Measurements from ENCODE around the gene RHNO1.

Gene RHNO1

GRCh38 chr12:2893007-2893406 lies 16.0 kb downstream of the RHNO1 start:
- no peak for FAIRE-seq
- DNase-seq (ENCODE audit: insufficient read length, low spot score) = no peak
- no peak for TF ChIP-seq PAX5 (IDR thresholded peaks at IDR 0.05; ENCODE audit: insufficient read depth, low read length, severe bottlenecking)
- TF ChIP-seq SPI1 (IDR thresholded peaks at IDR 0.05; ENCODE audit: low read depth, low read length) = no peak
- TF ChIP-seq POU2F2 (IDR thresholded peaks at IDR 0.05; ENCODE audit: low read depth, low read length) = no peak
- no peak for TF ChIP-seq POLR2AphosphoS5 (IDR thresholded peaks at IDR 0.05; ENCODE audit: low read depth, low read length)
- no peak for TF ChIP-seq POLR2A (IDR thresholded peaks at IDR 0.05; ENCODE audit: low read depth, low read length)
- TF ChIP-seq TAF1 (IDR thresholded peaks at IDR 0.05; ENCODE audit: low read depth, low read length) = no peak

DNA sequence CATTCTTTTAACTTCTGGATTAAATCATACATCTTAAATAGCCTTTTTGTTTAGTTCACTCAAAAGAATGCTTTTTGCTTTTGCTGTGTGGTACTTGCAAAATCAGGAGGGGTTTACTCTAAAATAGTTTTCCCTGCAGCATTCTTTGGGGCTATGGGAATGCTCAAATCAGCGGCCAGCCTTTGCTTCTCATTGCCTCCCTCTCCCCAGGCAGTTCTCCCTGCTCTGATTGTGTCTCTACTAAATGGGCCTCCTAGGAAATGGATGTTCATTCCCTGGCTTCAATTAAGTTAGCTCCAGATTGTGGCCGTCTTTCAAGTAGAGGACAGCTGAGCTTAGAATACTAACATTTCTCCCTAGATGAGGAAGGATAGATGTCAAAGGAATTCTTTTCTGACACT lies 18.0 kb downstream of the RHNO1 start:
- DNase-seq (ENCODE audit: insufficient read length, low spot score) (no peak), FAIRE-seq (no peak)
- no peak for TF ChIP-seq POLR2A (IDR thresholded peaks at IDR 0.05; ENCODE audit: low read depth, low read length)
- no peak for TF ChIP-seq PAX5 (IDR thresholded peaks at IDR 0.05; ENCODE audit: insufficient read depth, low read length, severe bottlenecking)
- TF ChIP-seq SPI1 (IDR thresholded peaks at IDR 0.05; ENCODE audit: low read depth, low read length) = no peak
- TF ChIP-seq TAF1 (IDR thresholded peaks at IDR 0.05; ENCODE audit: low read depth, low read length) = no peak
- TF ChIP-seq POLR2AphosphoS5 (IDR thresholded peaks at IDR 0.05; ENCODE audit: low read depth, low read length) = no peak
- no peak for TF ChIP-seq POU2F2 (IDR thresholded peaks at IDR 0.05; ENCODE audit: low read depth, low read length)

DNA sequence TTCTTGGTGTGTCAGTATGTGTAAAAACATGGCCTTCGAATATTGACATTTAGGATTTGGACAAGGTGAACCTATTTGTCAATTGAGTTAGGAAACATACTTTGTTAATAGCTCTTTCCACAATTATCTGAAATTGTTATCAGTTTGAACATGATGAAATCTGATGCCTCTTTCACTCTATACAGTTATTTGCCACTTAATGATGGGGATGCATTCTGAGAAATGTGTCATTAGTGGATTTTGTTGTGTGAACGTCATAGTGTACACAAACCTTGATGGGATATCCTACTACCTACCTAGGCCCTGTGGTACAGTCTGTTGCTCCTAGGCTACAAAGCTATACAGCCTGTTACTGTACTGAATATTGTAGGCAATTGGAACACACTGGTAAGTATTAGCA lies 18.5 kb downstream of the RHNO1 start:
- FAIRE-seq (peak; percentile 20), DNase-seq (ENCODE audit: insufficient read length, low spot score) (no peak)
- no peak for TF ChIP-seq POLR2AphosphoS5 (IDR thresholded peaks at IDR 0.05; ENCODE audit: low read depth, low read length)
- TF ChIP-seq PAX5 (IDR thresholded peaks at IDR 0.05; ENCODE audit: insufficient read depth, low read length, severe bottlenecking) = no peak
- TF ChIP-seq TAF1 (IDR thresholded peaks at IDR 0.05; ENCODE audit: low read depth, low read length) = no peak
- no peak for TF ChIP-seq POU2F2 (IDR thresholded peaks at IDR 0.05; ENCODE audit: low read depth, low read length)
- TF ChIP-seq SPI1 (IDR thresholded peaks at IDR 0.05; ENCODE audit: low read depth, low read length) = no peak
- no peak for TF ChIP-seq POLR2A (IDR thresholded peaks at IDR 0.05; ENCODE audit: low read depth, low read length)

DNA sequence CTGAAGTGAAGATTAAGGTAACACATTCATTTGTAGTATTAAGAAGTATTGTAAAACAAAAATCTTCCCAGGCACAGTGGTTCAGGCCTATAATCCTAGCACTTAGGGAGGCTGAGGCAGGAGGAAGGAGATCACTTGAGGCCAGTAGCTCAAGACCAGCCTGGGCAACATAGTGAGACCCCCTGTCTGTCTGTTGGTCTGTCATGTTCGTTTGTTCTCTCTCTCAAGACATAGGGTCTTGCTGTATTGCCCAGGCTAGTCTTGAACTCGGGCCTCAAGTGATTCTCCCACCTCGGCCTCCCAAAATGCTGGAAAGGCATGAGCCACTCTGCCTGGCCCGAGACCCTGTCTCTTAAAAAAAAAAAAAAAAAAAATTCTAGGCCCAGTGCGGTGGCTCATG lies 20.4 kb downstream of the RHNO1 start:
- FAIRE-seq (no peak), DNase-seq (ENCODE audit: insufficient read length, low spot score) (no peak)
- TF ChIP-seq PAX5 (IDR thresholded peaks at IDR 0.05; ENCODE audit: insufficient read depth, low read length, severe bottlenecking) = no peak
- no peak for TF ChIP-seq POU2F2 (IDR thresholded peaks at IDR 0.05; ENCODE audit: low read depth, low read length)
- TF ChIP-seq POLR2AphosphoS5 (IDR thresholded peaks at IDR 0.05; ENCODE audit: low read depth, low read length) = no peak
- TF ChIP-seq TAF1 (IDR thresholded peaks at IDR 0.05; ENCODE audit: low read depth, low read length) = no peak
- TF ChIP-seq SPI1 (IDR thresholded peaks at IDR 0.05; ENCODE audit: low read depth, low read length) = no peak
- no peak for TF ChIP-seq POLR2A (IDR thresholded peaks at IDR 0.05; ENCODE audit: low read depth, low read length)

GRCh38 chr12:2900642-2901041 lies 23.6 kb downstream of the RHNO1 start:
- no peak for TF ChIP-seq POLR2A (IDR thresholded peaks at IDR 0.05; ENCODE audit: low read depth, low read length)
- TF ChIP-seq POU2F2 (IDR thresholded peaks at IDR 0.05; ENCODE audit: low read depth, low read length) = no peak
- no peak for TF ChIP-seq POLR2AphosphoS5 (IDR thresholded peaks at IDR 0.05; ENCODE audit: low read depth, low read length)
- TF ChIP-seq PAX5 (IDR thresholded peaks at IDR 0.05; ENCODE audit: insufficient read depth, low read length, severe bottlenecking) = no peak
- TF ChIP-seq TAF1 (IDR thresholded peaks at IDR 0.05; ENCODE audit: low read depth, low read length) = no peak
- TF ChIP-seq SPI1 (IDR thresholded peaks at IDR 0.05; ENCODE audit: low read depth, low read length) = no peak
- DNase-seq (ENCODE audit: insufficient read length, low spot score) (no peak), FAIRE-seq (no peak)

DNA sequence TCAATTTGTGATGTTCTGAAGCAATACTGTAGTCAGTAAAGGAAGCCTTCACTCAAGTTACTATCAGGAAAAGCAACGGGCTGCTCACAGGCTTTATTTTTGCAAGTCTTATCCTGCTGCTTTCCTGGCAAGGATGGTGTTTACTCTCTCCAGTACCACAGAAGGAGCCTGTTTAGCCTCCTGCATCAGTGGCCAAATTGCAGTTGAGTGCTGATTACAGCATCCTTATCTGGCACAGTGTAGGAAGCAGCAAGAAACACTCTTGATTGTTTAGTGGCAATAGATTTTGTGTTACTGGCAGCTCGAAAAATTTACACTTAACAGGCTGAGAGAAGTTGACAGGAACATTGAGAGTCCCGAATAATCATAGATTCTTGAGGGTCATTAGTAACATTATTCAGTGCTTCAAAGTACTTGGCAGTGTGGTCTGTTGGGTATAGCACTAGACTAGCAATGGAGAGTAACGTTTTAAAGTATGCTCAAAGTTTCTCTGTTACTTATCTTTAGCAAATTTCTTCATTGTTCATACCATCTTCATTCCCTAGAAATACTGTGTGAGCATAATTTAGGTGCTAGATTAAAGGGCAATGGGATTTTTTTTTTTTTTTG lies 25.4 kb downstream of the RHNO1 start:
- no peak for DNase-seq (ENCODE audit: insufficient read length, low spot score)
- FAIRE-seq = no peak
- TF ChIP-seq PAX5 (IDR thresholded peaks at IDR 0.05; ENCODE audit: insufficient read depth, low read length, severe bottlenecking) (no peak), POU2F2 (IDR thresholded peaks at IDR 0.05; ENCODE audit: low read depth, low read length) (no peak), SPI1 (IDR thresholded peaks at IDR 0.05; ENCODE audit: low read depth, low read length) (no peak), TAF1 (IDR thresholded peaks at IDR 0.05; ENCODE audit: low read depth, low read length) (no peak), POLR2A (IDR thresholded peaks at IDR 0.05; ENCODE audit: low read depth, low read length) (no peak), POLR2AphosphoS5 (IDR thresholded peaks at IDR 0.05; ENCODE audit: low read depth, low read length) (no peak)

- no peak for DNase-seq (ENCODE audit: insufficient read length, low spot score)
- peak; percentile 13 for FAIRE-seq
- TF ChIP-seq POU2F2 (IDR thresholded peaks at IDR 0.05; ENCODE audit: low read depth, low read length) (no peak), TAF1 (IDR thresholded peaks at IDR 0.05; ENCODE audit: low read depth, low read length) (no peak), POLR2A (IDR thresholded peaks at IDR 0.05; ENCODE audit: low read depth, low read length) (no peak), POLR2AphosphoS5 (IDR thresholded peaks at IDR 0.05; ENCODE audit: low read depth, low read length) (no peak), PAX5 (IDR thresholded peaks at IDR 0.05; ENCODE audit: insufficient read depth, low read length, severe bottlenecking) (no peak)
Measured at GRCh38 chr12:2904260-2904659, 27.2 kb downstream of the RHNO1 start.

- TF ChIP-seq PAX5 (IDR thresholded peaks at IDR 0.05; ENCODE audit: insufficient read depth, low read length, severe bottlenecking) = no peak
- TF ChIP-seq TAF1 (IDR thresholded peaks at IDR 0.05; ENCODE audit: low read depth, low read length) = no peak
- TF ChIP-seq SPI1 (IDR thresholded peaks at IDR 0.05; ENCODE audit: low read depth, low read length) = no peak
- no peak for TF ChIP-seq POLR2A (IDR thresholded peaks at IDR 0.05; ENCODE audit: low read depth, low read length)
- no peak for FAIRE-seq
- DNase-seq (ENCODE audit: insufficient read length, low spot score) = no peak
Measured at GRCh38 chr12:2912216-2912575, 35.2 kb downstream of the RHNO1 start.

DNA sequence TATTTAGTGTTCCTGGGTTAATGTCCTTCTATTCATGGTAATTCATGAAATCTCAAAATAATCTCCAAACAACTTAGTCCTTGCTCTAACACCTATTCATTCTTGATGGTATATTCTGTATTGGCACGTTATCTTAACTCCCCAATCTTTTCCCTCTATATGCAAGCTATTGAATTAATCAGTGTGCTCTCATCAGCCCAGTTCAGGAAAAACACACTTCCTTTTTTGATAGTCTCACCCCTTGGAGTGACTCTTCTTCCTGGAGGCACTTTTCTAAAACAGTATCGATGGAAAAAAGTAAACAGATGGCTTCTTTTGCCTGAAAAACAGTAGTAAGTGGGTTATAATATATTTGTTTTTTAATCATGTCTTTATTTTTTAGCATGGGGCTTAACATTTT lies 42.2 kb downstream of the RHNO1 start:
- no peak for TF ChIP-seq SPI1 (IDR thresholded peaks at IDR 0.05; ENCODE audit: low read depth, low read length)
- TF ChIP-seq POLR2AphosphoS5 (IDR thresholded peaks at IDR 0.05; ENCODE audit: low read depth, low read length) = no peak
- no peak for TF ChIP-seq PAX5 (IDR thresholded peaks at IDR 0.05; ENCODE audit: insufficient read depth, low read length, severe bottlenecking)
- no peak for TF ChIP-seq POU2F2 (IDR thresholded peaks at IDR 0.05; ENCODE audit: low read depth, low read length)
- no peak for TF ChIP-seq POLR2A (IDR thresholded peaks at IDR 0.05; ENCODE audit: low read depth, low read length)
- TF ChIP-seq TAF1 (IDR thresholded peaks at IDR 0.05; ENCODE audit: low read depth, low read length) = no peak
- FAIRE-seq = no peak
- DNase-seq (ENCODE audit: insufficient read length, low spot score) = no peak

DNA sequence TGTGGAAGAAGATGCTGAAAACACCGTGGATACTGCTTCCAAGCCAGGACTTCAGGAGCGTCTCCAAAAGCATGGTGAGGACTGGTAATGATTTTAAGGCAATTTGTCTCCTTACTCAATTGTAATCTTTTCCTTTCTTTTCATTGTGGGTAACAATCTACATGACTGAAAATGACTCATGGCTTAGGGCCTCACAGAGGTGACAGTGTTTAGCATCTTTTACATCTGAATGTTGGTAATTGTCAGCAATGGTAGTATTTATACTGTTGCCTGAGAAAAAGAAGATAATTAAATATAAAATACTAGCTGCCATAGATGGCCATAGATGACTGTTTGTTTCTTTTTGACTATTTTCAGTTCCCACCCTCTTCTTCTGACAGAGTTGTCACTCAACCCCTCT lies 45.3 kb downstream of the RHNO1 start:
- DNase-seq (ENCODE audit: insufficient read length, low spot score) = no peak
- TF ChIP-seq POLR2AphosphoS5 (IDR thresholded peaks at IDR 0.05; ENCODE audit: low read depth, low read length) (no peak), PAX5 (IDR thresholded peaks at IDR 0.05; ENCODE audit: insufficient read depth, low read length, severe bottlenecking) (no peak), POLR2A (IDR thresholded peaks at IDR 0.05; ENCODE audit: low read depth, low read length) (no peak), SPI1 (IDR thresholded peaks at IDR 0.05; ENCODE audit: low read depth, low read length) (no peak), POU2F2 (IDR thresholded peaks at IDR 0.05; ENCODE audit: low read depth, low read length) (no peak), TAF1 (IDR thresholded peaks at IDR 0.05; ENCODE audit: low read depth, low read length) (no peak)
- no peak for FAIRE-seq

Data from GM12891 (cell line).